Endothelial cell of umbilical vein (primary cell): ENCODE results near the gene KIAA1549.

Source experiments
- CTCF ChIP-seq, 2 donors: IDR thresholded peaks; 1 replicate in 1 of 2; 2 replicates in 1 of 2; pipeline ENCODE4 v1.5.1; 2011; ENCODE audit warnings: low read length in 2 of 2, mild to moderate bottlenecking in 2 of 2, moderate library complexity in 2 of 2, control low read depth in 1 of 2, inconsistent platforms in 1 of 2, low read depth in 1 of 2; ENCODE audit not compliant: insufficient read depth in 1 of 2; ENCODE audit errors: extremely low read depth in 1 of 2
- EZH2 ChIP-seq: IDR thresholded peaks from 2 replicates; pipeline ENCODE4 v1.6.1; 2012; ENCODE audit warnings: borderline replicate concordance, low read depth, mild to moderate bottlenecking, moderate library complexity, low read length, inconsistent platforms; ENCODE audit not compliant: severe bottlenecking
- MYC ChIP-seq: IDR thresholded peaks from one replicate; pipeline ENCODE4 v1.6.1; 2011; ENCODE audit warnings: mild to moderate bottlenecking, low read depth, low read length
- POLR2A ChIP-seq: IDR thresholded peaks from 2 replicates; pipeline ENCODE4 v1.6.1; 2012; ENCODE audit warnings: low read depth, mild to moderate bottlenecking, control low read depth, low read length
- POLR2AphosphoS5 ChIP-seq: IDR thresholded peaks from 2 replicates; pipeline ENCODE4 v1.6.1; 2012; ENCODE audit warnings: low read depth, mild to moderate bottlenecking, control low read depth, low read length, moderate library complexity; ENCODE audit not compliant: insufficient read depth
- TF ChIP-seq, protein P1 (sequence below): IDR thresholded peaks from 2 replicates; pipeline ENCODE4 v1.6.1; 2011; ENCODE audit not compliant: insufficient read depth, insufficient read length

DNA sequence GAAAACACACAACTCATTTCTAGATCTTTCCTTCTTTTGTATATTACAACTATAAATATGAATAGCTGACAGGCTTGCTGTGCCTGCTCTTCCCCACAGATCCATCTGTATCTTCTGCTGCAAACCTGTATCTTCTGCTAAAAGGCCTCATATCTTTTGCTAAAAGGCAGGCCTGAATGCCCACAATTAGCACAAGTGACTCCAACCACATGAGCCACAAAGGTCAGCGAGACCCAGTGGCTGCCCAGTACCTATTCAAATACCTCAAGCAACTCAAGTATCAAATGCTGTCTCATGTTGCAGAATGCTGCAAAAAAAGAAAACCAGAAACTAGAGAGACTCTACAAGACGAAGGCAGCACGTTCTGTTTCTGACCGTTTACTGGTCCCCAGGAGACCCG, 128.7 kb downstream of the KIAA1549 start:
- no peak for TF ChIP-seq MYC
- TF ChIP-seq POLR2AphosphoS5: no peak
- TF ChIP-seq CTCF (IDR thresholded peaks at IDR 0.05; ENCODE audit: extremely low read depth in 1 of 2, insufficient read depth in 1 of 2, low read depth in 1 of 2, low read length in 2 of 2): no peak
- TF ChIP-seq EZH2: no peak
- no peak for TF ChIP-seq POLR2A
- TF ChIP-seq, protein P1, sequence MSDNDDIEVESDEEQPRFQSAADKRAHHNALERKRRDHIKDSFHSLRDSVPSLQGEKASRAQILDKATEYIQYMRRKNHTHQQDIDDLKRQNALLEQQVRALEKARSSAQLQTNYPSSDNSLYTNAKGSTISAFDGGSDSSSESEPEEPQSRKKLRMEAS: no peak
